Left ventricle myocardium inferior (tissue), 1 donor: Measurements from ENCODE around the gene ENO2. TPM values are rescaled to one million over a fixed set of nuclear protein-coding genes. Genes with fewer than 3 reads are reported as not detected.

ENCODE experiments used
- DNase-seq: peaks from one replicate; pipeline ENCODE4 v3.0.0-alpha.2; 2020
- H3K27ac ChIP-seq: fragments of 200-600 bp; replicated peaks from 2 replicates; pipeline ENCODE4 v1.8.0; 2021
- H3K27me3 ChIP-seq: fragments of 200-600 bp; 2 replicates; pipeline ENCODE4 v1.8.0; 2021; ENCODE audit warnings: low read depth
- H3K36me3 ChIP-seq: fragments of 200-600 bp; 2 replicates; pipeline ENCODE4 v1.8.0; 2021
- H3K4me1 ChIP-seq: fragments of 200-600 bp; 2 replicates; pipeline ENCODE4 v1.8.0; 2021
- H3K4me3 ChIP-seq: fragments of 200-600 bp; 2 replicates; pipeline ENCODE4 v1.8.0; 2021; ENCODE audit warnings: mild to moderate bottlenecking, moderate library complexity
- H3K9me3 ChIP-seq: fragments of 200-600 bp; replicated peaks from 2 replicates; pipeline ENCODE4 v1.8.0; 2021
- CTCF ChIP-seq: fragments of 200-600 bp; IDR thresholded peaks from 2 replicates; pipeline ENCODE4 v1.8.0; 2021; ENCODE audit warnings: antibody characterized with exemption, mild to moderate bottlenecking, borderline replicate concordance
- intact Hi-C: fragments of 100-400 bp; cut with micrococcal nuclease; formaldehyde crosslinking; loops from one replicate; pipeline ENCODE4 v1.11.0; 2022
- total RNA-seq: library from RNA; stranded (reverse); fragmentation: NEBNext Ultra II Directional; extraction: Animal tissue kit (Norgen Biotek cat#: 25700); gene quantifications from one replicate; pipeline ENCODE4 v1.2.1, GENCODE V29; 2021
- donor health status: DM: no; HTN: yes; CAD: no; lungs with severe emphysema.

The ENO2 gene
- total RNA-seq, 1 donor from 2014 or later, result 14.8 TPM

- Histone ChIP-seq H3K4me3 (peak overlapping the region; percentile 92), H3K27me3 (no peaks in the 10 kb centered on the region), H3K36me3 (no peaks in the 10 kb centered on the region), H3K27ac (peak overlapping the region; percentile 97), H3K4me1 (peaks cover 93% of the 10 kb centered on the region), H3K9me3 (no peaks in the 10 kb centered on the region)
- intact Hi-C loops, result no loop called here
- no peak for TF ChIP-seq CTCF
- no peak for DNase-seq
These were observed 14.5 kb downstream of the ENO2 start for GRCh38 chr12:6928703-6929407.

GRCh38 chr12:6929466-6930452 is 15.4 kb downstream of the ENO2 start:
- no peak for TF ChIP-seq CTCF
- peak overlapping the region; percentile 92 for H3K4me3 ChIP-seq
- peak overlapping the region; percentile 97 for H3K27ac ChIP-seq
- H3K36me3 ChIP-seq, result peaks cover 1% of the 10 kb centered on the region
- peaks cover 94% of the 10 kb centered on the region for H3K4me1 ChIP-seq
- DNase-seq, result no peak
- no peaks in the 10 kb centered on the region for H3K27me3 ChIP-seq
- intact Hi-C loops, result no loop called here
- H3K9me3 ChIP-seq, result no peaks in the 10 kb centered on the region

GRCh38 chr12:6932766-6933165 is 18.4 kb downstream of the ENO2 start:
- intact Hi-C loops, result no loop called here
- peaks cover 95% of the 10 kb centered on the region for H3K4me1 ChIP-seq
- no peaks in the 10 kb centered on the region for H3K27me3 ChIP-seq
- no peak for DNase-seq
- H3K36me3 ChIP-seq, result peaks cover 16% of the 10 kb centered on the region
- no peak for TF ChIP-seq CTCF
- no peak overlapping the region for H3K4me3 ChIP-seq
- no peaks in the 10 kb centered on the region for H3K9me3 ChIP-seq
- peak overlapping the region; percentile 97 for H3K27ac ChIP-seq

GRCh38 chr12:6934110-6934509 is 19.7 kb downstream of the ENO2 start:
- DNase-seq, result peak; percentile 54
- H3K36me3 ChIP-seq, result peaks cover 16% of the 10 kb centered on the region
- peaks cover 96% of the 10 kb centered on the region for H3K4me1 ChIP-seq
- no peak for TF ChIP-seq CTCF
- H3K9me3 ChIP-seq, result no peaks in the 10 kb centered on the region
- peak overlapping the region; percentile 24 for H3K4me3 ChIP-seq
- H3K27ac ChIP-seq, result peak overlapping the region; percentile 97
- intact Hi-C loops, result no loop called here
- H3K27me3 ChIP-seq, result no peaks in the 10 kb centered on the region

- no peak for DNase-seq
- intact Hi-C loops, result no loop called here
- H3K4me1 ChIP-seq, result peaks cover 96% of the 10 kb centered on the region
- H3K9me3 ChIP-seq, result no peaks in the 10 kb centered on the region
- H3K27me3 ChIP-seq, result no peaks in the 10 kb centered on the region
- H3K36me3 ChIP-seq, result peaks cover 27% of the 10 kb centered on the region
- H3K27ac ChIP-seq, result peak overlapping the region; percentile 97
- no peak overlapping the region for H3K4me3 ChIP-seq
- no peak for TF ChIP-seq CTCF
These were observed 21.2 kb downstream of the ENO2 start for GRCh38 chr12:6935371-6936193.
